HEK293 (cell line): Measurements from ENCODE around the gene TMC6.

Experiments
- ZNF24 ChIP-seq: fragments of 450-650 bp; formaldehyde crosslinking; IDR thresholded peaks from 2 replicates; pipeline ENCODE4 v1.5.1; 2016; ENCODE audit warnings: missing biosample characterization, missing genetic modification characterization
- ZNF660 ChIP-seq: fragments of 450-650 bp; IDR thresholded peaks from 2 replicates; pipeline ENCODE4 v1.5.1; 2018; ENCODE audit warnings: missing biosample characterization, mild to moderate bottlenecking, missing genetic modification characterization
- ZNF670 ChIP-seq: fragments of 450-650 bp; formaldehyde crosslinking; IDR thresholded peaks from 2 replicates; pipeline ENCODE4 v1.5.1; 2016; ENCODE audit warnings: missing biosample characterization, missing genetic modification characterization, low read depth

DNA sequence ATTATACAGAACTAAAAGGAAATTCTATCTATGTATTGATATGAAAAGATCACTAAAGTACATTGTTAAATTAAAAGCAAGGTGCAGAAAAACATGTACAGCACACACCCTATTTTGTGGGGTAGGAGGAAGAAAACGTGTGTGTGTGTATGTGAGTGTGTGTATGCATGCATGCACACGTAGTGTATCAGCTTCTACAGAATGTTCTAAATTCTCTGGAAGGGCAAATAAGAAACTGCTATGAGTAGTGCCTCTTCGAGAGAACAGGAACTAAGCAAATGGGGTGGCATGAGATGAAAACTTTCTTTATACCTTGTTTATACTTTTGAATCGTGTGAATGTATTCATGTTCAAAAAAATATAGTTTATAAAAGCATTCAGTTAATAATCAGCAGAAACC is 58.9 kb downstream of the TMC6 start:
- TF ChIP-seq ZNF24 (tag by site-specific recombination) (no peak), ZNF660 (no peak), ZNF670 (tag by site-specific recombination) (no peak)
